ENCODE measurements around the gene DMRTB1.

DMRTB1 gene

DNA sequence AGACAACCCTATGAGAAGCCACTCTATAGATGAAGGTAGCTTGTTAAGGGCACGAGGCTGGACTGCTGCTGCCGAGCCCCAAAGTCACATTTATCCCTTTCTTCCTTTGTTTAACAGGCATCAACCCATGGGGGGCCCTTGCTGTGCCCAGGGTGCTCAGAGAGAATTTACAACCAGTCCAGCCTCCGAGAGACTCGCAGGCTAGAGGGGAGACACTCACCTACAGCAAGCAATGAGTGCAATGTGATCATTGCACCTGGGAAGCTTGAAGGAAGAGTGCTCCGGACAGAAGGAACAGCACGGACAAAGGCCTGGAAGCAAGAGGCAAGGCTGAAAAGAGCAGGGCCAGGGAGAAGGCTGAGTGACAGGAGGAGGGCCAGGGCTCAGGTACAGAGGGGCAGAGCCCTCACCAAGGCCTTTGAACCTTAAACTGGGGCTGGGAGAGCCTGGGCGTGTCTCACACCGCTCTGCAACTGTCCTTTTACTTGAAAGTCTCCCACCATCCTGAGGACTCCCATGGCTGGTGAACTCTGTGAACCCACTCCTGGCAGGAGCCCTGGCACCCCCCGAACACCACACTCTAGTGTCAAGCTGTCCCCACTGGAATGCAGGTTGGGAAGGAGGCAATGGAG is 27.3 kb downstream of the DMRTB1 start:
- no peak for DNase-seq (ENCODE audit: low read depth)

- DNase-seq (ENCODE audit: low read depth), result no peak
Measured at GRCh38 chr1:53490351-53490750, 31.2 kb downstream of the DMRTB1 start.

GRCh38 chr1:53495633-53496345 is 36.6 kb downstream of the DMRTB1 start:
- no peak for DNase-seq (ENCODE audit: low read depth)

- no peak for DNase-seq (ENCODE audit: low read depth)
Measured at GRCh38 chr1:53498555-53499131, 39.4 kb downstream of the DMRTB1 start.

DNA sequence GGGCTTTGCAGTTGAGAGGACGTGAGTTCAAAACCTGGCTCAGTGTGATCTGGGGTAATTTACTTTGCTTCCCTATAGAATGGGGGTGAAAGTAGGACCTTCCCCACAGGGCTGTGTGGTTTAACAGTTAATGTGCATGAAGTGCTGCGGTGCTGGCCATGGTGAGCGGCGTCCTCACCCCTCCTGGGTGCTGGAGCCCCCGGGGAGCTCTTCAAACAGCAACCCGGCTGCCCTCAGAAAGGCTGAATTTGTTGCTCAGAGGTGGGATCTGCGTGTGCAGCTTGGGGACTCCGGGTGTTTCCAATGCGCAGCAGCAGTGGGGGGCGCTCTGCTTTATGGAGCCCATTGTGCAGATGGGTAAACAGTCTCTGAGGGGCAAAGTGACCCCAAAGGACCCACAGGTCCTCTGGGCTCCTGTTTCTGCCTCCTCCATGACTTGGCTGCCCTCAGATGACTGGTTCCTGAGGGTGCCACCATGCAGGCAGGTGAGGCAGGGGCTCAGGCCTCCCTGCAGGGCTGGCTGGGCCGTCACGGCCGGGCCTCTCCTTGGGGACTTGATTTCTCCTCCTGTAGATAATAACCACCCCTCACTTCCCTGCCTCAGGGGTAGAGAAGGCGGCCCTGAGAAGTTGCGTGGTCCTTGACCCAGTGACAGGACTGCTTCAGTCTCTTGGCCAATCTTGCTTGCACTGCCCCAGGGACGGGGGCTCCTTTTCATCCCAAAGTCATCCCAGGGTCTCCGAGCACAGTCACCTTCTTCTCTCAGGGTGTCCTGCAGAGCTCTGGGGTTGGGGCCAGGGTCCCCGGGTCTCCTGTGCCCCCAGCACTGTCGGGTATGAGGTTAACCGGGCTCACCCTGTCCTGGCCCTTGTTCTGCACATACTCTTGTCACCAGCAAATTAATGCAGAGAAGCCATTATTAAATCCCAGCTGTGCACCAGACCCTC is 40.3 kb downstream of the DMRTB1 start:
- DNase-seq (ENCODE audit: low read depth), result no peak

GRCh38 chr1:53500204-53501064 is 41.2 kb downstream of the DMRTB1 start:
- DNase-seq (ENCODE audit: low read depth), result no peak

- no peak for DNase-seq (ENCODE audit: low read depth)
Measured at GRCh38 chr1:53501065-53502005, 42.1 kb downstream of the DMRTB1 start.

GRCh38 chr1:53502641-53503432 is 43.6 kb downstream of the DMRTB1 start:
- DNase-seq (ENCODE audit: low read depth), result no peak

DNA sequence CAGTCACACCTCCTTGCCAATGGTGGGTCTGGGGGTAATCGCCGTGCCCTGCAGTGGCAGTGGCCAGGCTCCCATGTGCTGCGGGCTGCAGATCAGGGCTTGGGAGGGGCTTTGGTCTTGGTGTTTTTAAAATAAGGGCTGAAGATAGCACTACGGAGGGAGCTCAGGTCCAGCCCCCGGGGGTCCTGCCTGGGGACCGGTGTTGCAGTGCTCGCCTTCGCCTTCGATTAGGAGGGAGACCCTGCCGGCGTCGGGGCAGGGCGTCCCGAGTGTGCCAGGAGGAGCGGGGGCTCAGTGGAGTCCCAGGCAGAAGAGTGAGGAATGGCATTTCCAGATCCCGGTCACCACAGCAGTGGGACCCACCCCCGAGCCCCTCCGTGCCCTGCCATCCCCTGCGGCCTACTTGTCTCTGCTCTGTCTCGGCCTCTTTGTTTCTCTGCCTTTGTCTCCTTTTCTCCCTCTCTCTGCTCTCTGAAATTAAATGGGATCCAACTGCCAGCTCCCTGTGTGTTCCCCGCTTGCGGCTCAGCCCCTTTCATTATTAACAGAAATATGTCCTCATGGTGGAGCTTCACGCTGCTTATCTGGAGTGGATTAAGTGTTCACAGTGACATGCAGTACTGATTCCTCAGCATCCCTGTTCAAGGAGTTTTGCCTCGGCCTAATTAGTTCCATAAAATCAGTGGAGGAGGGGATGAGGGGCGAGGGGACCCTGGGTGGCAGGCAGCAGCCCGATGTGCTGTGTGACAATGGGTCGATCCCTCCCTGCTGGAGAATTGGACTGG is 44.4 kb downstream of the DMRTB1 start:
- no peak for DNase-seq (ENCODE audit: low read depth)

DNA sequence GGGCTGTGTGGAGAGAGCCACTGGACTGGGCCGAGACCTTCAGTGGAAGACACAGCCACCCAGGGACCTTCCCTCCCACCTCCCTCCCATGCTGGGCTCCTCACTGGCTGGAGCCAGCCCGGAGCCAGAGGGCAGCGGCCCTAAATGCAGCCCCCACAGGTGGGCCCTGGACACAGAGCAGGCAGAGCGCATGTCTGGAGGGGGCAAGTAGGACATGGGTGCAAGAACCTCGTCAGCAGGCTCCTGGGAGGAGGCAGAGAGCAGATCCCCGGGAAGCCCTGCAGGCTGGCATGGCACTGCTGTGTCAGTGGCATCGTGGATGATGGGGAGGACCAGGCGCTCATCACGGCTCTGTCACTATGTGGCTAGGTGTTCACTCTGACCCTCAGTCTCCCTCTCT is 45.7 kb downstream of the DMRTB1 start:
- DNase-seq (ENCODE audit: low read depth), result no peak

DNA sequence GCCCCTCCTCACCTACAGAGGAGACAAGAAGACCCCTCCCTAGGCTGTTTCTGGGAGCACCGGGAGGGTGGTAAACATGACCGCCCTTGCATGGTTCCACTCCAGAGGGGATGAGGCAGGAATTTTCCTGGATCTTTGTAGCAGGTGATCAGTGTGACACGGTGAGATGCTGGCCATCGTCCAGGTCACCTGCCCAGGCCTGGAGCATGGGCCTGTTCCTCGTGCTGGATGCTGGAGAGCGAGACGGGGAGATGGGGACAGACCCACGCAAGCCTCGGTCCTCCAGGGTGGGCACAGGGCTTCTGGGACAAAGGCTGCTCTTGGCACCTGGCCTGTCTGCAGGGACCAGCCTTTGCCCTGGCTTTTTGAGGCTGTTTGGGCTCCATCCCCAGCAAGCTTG is 46.2 kb downstream of the DMRTB1 start:
- no peak for DNase-seq (ENCODE audit: low read depth)

- no peak for DNase-seq (ENCODE audit: low read depth)
Measured at GRCh38 chr1:53505891-53506290, 46.7 kb downstream of the DMRTB1 start.

DNA sequence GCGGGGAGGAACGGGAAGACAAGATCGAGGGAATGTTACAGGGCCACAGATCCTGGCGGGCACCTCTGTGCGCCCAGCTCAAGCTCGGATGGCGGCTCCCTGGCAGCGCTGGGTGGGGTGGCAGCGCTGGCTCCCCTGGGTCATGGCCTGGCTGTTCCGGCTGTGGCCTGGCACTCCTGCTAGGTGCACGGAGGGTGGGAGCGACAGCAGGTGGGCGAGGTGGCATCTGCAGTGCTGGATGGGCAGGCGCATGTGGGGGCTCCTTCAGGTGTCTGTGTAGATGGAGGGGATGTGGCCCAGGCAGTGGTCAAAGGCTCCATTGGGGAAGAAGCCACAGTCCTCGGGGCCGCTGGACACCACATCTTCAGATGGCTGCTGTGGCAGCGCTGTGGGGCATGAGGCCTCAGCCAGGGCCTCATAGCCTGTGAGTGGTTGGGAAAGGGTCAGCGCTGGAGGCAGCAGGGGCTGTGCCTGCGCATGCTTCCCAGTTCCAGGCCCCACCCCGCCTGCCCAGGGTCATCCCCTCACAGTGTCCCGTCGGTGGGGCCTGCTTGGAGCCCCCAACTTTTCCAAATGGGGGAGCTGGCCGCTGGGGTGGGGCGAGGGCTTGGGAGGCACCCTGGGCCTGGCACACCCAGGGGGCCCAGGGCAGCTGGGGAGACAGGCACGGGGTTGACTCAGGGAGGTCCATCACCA is 47.3 kb downstream of the DMRTB1 start:
- no peak for DNase-seq (ENCODE audit: low read depth)

DNA sequence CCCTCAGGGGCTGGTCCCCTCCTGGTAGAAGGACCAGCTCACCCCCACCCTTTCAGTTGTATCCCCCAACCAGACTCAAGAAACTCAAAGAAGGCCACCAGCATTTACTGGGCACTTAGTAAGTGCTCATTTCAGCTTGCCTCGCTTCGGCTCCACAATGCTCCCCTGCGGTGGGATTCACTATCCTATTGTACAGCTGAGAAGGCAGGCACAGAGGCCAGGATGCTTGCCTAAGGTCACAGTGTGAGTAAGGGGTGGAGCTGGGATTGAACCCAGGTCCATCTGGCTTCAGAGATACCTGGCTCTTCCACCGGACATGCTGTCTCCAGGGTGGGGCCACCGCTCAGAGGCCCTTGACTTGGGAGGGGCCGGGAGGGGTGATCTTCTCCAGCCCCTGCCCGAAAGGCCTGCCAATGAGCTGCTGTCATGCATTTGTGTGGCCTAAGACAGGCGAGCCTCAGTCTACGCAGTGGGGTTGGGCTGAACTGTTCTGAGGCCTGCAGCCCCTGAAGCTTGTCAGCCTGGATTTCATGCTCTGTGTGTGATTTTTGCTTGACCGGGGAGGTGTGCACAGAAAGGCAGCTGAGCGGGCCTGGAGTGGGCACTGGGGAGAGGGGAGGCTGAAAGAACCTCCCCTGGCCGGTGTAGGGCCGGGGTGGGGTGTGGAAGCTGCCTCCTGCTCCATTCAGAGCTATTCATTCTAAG is 48.1 kb downstream of the DMRTB1 start:
- DNase-seq (ENCODE audit: low read depth), result no peak

- no peak for DNase-seq (ENCODE audit: low read depth)
Measured at GRCh38 chr1:53508056-53508990, 49.1 kb downstream of the DMRTB1 start.

- DNase-seq (ENCODE audit: low read depth), result no peak
Measured at GRCh38 chr1:53508991-53509666, 49.9 kb downstream of the DMRTB1 start.

Data from fibroblast of the conjunctiva (primary cell).